Lower leg skin (tissue), 4 donors: Measurements from ENCODE around the gene POLR3F. TPM values are rescaled to one million over a fixed set of nuclear protein-coding genes. Genes with fewer than 3 reads are reported as not detected.
A peak's percentile ranks its signal among the peaks of the same experiment; 100 is the strongest.
"Not testable (repeated sequence)": the region's sequence is repeated elsewhere in the genome, so short reads cannot be mapped to it uniquely, and the experiment has no call there.

ENCODE experiments used
- DNase-seq, 2 donors: peaks; one replicate each; pipeline ENCODE4 v3.0.0-alpha.2; 2019; ENCODE audit warnings: low spot score in 2 of 2
- H3K4me3 ChIP-seq: fragments of 200-600 bp; sonication (generic); 2 replicates; pipeline ENCODE4 v1.5.1; 2017; ENCODE audit warnings: mild to moderate bottlenecking, low read depth; ENCODE audit not compliant: poor library complexity, severe bottlenecking
- POLR2A ChIP-seq, 2 donors: fragments of 450-650 bp; IDR thresholded peaks; one replicate each; pipeline ENCODE4 v1.6.1; 2016 to 2017; ENCODE audit warnings: antibody characterized with exemption in 2 of 2, mild to moderate bottlenecking in 1 of 2, moderate library complexity in 1 of 2
- WGBS, 2 donors: methylation state at CpG; one replicate each; pipeline ENCODE4 v1.1.5; 2018; 5-methylcytosine and 5-hydroxymethylcytosine counted together
- intact Hi-C: fragments of 100-400 bp; cut with DNase I; formaldehyde crosslinking; loops from one replicate; pipeline ENCODE4 v1.15.0; 2023; ENCODE audit warnings: low total_unique reads
- total RNA-seq, 4 donors: library from RNA; depleted of rRNA; stranded (reverse); fragments of >200 nt; gene quantifications; one replicate each; pipeline ENCODE4 v1.1.0, GENCODE V29; 2016
- TF ChIP-seq, protein P1 (sequence below), 3 donors: fragments of 450-650 bp; IDR thresholded peaks; one replicate each; pipeline ENCODE4 v1.5.1; 2016; ENCODE audit warnings: antibody characterized with exemption in 3 of 3, mild to moderate bottlenecking in 3 of 3, moderate library complexity in 2 of 3

POLR3F gene
- total RNA-seq, 4 donors from 2014 or later = 5.3 to 10.6 (median 8.7) TPM

DNA sequence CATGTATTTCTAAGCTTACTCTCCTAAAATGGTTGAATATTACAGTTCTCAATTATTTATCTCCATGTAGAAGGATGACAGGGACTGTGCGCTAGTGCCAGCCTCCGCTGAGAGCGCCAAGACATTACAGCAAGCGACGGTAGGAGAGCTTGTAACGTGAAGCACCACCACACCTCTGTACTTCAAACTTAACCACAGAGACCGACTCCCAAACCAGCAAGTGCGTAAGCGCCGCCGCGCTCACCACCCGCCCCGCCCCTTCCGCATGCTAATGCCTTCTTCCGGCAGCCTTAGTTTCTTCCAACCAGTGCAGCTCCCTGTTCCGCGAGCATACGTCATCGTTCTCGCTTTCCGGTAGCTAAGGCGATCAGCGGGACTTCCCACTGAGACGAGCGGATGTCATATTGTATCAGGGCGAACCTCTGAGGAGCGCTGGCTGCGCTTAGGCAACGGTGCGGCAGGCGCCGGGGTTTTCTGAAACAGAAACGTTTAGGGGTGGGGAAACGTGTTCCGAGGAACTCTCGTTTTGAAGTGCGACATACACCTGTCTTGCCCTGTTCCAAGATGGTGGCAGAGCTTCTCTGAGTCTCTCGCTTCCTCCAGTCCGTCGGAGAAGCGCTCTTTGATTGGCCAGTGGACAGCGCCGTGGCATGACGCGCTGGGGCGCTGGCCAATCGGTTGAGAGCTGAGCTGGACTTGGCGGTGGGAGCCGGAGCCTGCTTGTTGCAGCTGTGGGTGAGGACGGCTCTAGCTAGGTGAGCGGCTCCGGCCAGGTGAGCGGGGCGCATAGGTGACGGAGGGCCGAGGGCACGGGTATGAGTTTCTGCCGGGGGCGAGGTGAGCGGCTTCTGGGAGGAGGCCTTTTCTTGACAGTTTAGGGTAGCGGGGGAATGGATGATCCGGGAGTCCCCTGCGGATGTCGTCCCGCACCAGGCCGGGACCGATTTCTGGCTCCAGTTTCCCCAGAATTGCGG is 40.3 kb downstream of the POLR3F start, which contains the start of gene SEC23B:
TSS of gene SEC23B (plus strand) at position 723 of the 974 bp plus-strand sequence. CDS start 2,896 bp downstream, outside the sequence.
- 0 to 1% methylated on average over 56 to 68 of the region's 69 CpGs for WGBS, 2 donors
- intact Hi-C loops = no loop called here
- DNase-seq = peak; percentile 95 to 99
- peak within 1 kb of the TSS; percentile 68 for H3K4me3 ChIP-seq
- TF ChIP-seq, protein P1, sequence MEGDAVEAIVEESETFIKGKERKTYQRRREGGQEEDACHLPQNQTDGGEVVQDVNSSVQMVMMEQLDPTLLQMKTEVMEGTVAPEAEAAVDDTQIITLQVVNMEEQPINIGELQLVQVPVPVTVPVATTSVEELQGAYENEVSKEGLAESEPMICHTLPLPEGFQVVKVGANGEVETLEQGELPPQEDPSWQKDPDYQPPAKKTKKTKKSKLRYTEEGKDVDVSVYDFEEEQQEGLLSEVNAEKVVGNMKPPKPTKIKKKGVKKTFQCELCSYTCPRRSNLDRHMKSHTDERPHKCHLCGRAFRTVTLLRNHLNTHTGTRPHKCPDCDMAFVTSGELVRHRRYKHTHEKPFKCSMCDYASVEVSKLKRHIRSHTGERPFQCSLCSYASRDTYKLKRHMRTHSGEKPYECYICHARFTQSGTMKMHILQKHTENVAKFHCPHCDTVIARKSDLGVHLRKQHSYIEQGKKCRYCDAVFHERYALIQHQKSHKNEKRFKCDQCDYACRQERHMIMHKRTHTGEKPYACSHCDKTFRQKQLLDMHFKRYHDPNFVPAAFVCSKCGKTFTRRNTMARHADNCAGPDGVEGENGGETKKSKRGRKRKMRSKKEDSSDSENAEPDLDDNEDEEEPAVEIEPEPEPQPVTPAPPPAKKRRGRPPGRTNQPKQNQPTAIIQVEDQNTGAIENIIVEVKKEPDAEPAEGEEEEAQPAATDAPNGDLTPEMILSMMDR (IDR thresholded peaks at IDR 0.05) = no peak
- TF ChIP-seq POLR2A (IDR thresholded peaks at IDR 0.05) = peak in 1 of 2 donors; percentile 62

DNA sequence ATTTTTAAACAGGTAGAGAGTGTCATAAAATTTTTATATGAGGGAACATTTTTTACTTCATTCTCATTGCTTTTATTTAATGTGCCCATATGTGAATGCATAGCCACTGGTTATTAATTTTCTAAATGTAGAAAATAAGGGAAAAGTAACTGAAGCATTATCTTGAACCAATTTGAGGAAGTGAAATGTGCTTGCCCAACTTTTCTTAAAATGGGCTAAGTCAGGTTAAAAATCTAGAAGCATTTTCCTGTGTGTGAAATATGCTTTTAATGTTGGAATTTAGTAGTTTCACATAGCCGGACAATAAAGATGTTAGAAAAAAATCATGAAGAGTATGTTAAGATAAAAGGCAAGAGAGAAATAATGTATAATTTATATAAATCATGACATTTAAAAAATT is 44.4 kb downstream of the POLR3F start:
- no peak for DNase-seq
- intact Hi-C loops = no loop called here
- no peak overlapping the region for H3K4me3 ChIP-seq
- 92 to 93% methylated on average over 1 of the region's 1 CpG for WGBS, 2 donors
- TF ChIP-seq, protein P1 (IDR thresholded peaks at IDR 0.05) = no peak

DNA sequence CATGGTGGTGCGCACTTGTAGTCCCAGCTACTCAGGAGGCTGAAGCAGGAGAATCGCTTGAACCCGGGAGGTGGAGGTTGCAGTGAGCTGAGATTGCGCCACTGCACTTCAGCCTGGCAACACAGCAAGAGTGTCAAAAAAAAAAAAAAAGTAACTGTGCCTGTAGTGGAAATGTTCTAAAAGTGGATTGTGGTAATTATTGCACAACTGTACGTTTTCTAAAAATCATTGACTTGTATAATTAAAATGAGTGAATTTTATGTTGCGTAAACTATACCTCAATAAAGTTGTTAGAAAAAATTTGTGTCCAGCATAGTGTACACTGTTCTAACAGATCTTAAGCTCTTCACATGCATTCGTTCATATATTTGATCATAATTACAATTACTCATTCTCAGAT is 46.0 kb downstream of the POLR3F start:
- H3K4me3 ChIP-seq = no peak overlapping the region
- no peak for TF ChIP-seq POLR2A (IDR thresholded peaks at IDR 0.05)
- intact Hi-C loops = no loop called here
- no peak for DNase-seq
- WGBS, 2 donors = 85 to 90% methylated on average over 7 of the region's 7 CpGs

DNA sequence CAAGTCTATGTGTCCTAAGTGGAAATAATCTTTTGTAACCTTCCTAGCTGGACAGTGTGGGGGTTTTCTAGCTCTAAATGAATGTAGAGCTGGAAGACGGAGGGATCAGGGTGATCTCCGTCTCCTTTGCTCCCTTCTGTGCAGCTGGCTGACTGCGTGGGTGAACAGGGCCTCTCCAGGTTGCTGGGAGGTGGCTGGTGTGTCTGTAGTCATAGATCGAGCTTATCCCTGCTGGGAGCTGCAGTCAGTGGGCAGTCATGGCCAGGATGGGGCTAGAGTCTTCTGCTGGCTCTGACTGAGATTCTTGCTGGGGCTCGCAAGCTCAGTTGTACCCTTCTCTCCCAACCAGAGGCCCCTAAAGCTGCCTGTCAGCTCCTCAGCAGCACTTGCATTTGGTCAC is 46.9 kb downstream of the POLR3F start:
- TF ChIP-seq, protein P1 (IDR thresholded peaks at IDR 0.05) = no peak
- TF ChIP-seq POLR2A (IDR thresholded peaks at IDR 0.05) = no peak
- WGBS, 2 donors = 83 to 92% methylated on average over 3 to 5 of the region's 5 CpGs
- no peak for DNase-seq
- intact Hi-C loops = no loop called here
- H3K4me3 ChIP-seq = no peak overlapping the region

DNA sequence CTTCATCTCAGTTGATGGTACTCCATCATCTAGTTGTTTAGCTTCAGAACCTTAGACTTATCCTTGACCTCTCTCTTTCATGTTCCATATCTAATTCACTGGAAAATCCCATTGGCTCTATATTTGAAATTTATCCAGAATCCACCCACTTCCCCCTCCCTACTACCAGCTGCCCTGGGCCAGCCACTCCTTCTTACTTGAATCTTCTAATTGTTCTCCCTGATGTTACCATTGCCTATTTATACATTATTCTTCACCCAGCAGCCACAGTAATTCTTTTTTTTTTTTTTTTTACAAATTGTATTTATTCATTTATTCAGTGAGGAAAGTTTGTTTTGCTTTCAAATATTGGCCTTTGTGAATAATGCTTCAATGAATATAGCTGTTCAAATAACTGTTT is 48.8 kb downstream of the POLR3F start:
- intact Hi-C loops = no loop called here
- H3K4me3 ChIP-seq = no peak overlapping the region
- DNase-seq = no peak
- TF ChIP-seq, protein P1 (IDR thresholded peaks at IDR 0.05) = no peak
- no peak for TF ChIP-seq POLR2A (IDR thresholded peaks at IDR 0.05)

DNA sequence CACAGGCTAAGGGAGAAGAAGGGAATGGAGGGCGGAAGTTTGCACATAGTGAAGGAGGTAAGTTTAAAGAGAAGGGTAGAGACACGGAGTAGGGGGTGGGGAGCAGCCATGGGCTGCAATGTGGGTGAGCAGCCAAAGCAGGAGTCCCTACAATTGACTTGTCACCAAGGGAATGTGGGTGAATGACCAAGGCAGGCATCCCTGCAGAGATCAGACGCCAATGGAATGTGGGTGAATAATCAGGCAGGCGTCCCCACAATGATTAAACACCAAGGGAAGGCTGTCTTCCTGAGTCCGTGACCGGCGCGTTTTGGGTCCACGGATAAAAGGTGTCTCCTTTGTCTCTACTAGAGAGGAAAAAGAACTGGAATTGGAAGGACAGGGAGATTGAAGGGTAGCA is 54.9 kb downstream of the POLR3F start:
- 92 to 95% methylated on average over 9 of the region's 9 CpGs for WGBS, 2 donors
- DNase-seq, intact Hi-C loops, H3K4me3 ChIP-seq: not testable (repeated sequence)
